CD4-positive, alpha-beta T cell treated with Interferon gamma for 1 hour (primary cell): ENCODE measurements around the gene NOTCH2.

Source experiments
- DNase-seq: peaks from one replicate; pipeline ENCODE4 v3.0.0-alpha.2; 2020

NOTCH2 gene

GRCh38 chr1:119937198-119937597 lies 132.3 kb downstream of the NOTCH2 start:
- DNase-seq: no peak

DNA sequence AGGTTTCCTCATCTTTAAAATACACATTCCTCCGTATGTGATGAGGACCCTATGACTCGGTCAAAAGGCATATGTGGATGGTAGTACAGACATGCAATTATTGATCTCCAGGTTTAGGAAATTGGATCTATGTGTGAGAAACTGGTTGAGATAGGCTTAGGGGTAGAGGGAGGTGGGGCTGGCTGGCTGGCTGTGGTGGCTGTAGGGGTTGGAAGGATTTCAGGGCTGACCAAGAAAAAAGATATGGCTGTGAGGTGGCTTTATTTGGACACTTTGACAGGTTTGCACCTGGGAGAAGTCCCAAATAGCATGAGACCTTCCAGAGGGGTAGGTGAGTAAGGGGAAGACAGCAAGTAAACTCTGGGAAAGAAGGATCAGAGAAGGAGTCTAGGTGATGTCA lies 133.5 kb downstream of the NOTCH2 start:
- DNase-seq: no peak

- DNase-seq: no peak
Observed at GRCh38 chr1:119935373-119935772, 134.1 kb downstream of the NOTCH2 start.

GRCh38 chr1:119933397-119933796 lies 136.1 kb downstream of the NOTCH2 start:
- DNase-seq: no peak

DNA sequence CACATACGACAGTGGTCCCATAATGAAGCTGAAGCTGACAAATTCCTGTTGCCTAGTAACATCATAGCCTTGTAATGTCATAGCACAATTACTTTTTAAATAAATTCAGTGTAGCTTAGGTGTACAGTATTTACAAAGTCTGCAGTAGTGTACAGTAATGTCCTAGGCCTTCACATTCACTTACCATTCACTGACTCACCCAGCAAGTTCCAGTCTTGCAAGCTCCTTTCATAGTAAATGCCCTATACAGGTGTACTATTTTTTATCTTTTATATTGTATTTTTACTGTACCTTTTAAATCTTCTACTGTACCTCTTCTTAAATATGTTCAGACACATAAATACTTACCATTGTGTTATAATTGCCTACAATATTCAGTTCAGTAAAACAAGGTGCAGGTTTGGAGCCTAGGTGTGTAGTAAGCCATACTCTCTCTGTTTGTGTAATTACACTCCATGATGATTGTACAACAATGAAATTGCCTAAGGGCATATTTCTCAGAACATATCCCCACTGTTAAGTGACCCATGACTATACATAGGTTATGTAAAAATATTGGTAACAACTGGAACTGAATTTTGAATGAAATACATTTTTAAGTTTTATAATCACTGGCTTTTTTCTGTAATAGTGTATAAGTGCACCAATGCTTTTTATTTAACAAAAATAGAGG lies 139.7 kb downstream of the NOTCH2 start:
- no peak for DNase-seq

DNA sequence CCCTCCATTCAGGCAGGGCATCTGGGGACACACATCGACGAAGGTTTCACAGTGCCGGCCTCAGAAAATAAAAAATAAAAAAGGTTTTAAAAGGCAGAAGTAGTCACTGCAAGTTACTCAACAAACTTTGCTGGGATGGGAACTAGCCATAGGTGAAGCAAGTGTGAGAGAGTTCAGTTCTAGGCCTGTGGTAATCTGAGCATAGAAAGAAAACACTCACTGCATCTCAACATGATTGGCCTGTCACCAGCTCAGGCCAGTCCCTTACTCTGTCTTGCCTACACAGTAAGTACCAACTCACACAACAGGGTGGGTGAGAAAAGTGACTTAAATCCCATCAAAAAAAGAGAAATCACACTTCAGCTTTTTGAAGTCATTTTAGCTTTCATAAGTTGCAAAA lies 142.9 kb downstream of the NOTCH2 start:
- DNase-seq: no peak

GRCh38 chr1:119924948-119925898 lies 144.2 kb downstream of the NOTCH2 start:
- no peak for DNase-seq

GRCh38 chr1:119920104-119920968 lies 149.1 kb downstream of the NOTCH2 start:
- no peak for DNase-seq

DNA sequence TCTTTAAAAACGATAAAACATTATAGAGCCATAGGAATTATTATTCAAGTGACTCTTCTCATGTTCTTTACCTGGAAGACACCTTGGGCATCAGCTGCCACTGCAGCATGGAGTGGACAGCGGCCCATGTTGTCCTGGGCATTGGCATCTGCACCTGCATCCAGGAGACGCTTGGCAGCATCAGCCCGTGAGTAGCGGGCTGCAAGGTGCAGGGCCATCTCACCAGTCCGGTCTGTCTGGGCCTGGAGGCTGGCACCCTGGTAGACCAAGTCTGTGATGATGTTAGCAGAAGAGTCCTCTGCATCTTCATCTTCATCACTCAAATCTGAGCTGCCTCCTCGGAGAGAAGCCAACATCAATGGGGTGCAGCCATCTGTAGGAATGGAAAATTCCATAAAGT lies 150.2 kb downstream of the NOTCH2 start:
- DNase-seq: no peak

GRCh38 chr1:119918301-119918700 lies 151.2 kb downstream of the NOTCH2 start:
- DNase-seq: no peak

DNA sequence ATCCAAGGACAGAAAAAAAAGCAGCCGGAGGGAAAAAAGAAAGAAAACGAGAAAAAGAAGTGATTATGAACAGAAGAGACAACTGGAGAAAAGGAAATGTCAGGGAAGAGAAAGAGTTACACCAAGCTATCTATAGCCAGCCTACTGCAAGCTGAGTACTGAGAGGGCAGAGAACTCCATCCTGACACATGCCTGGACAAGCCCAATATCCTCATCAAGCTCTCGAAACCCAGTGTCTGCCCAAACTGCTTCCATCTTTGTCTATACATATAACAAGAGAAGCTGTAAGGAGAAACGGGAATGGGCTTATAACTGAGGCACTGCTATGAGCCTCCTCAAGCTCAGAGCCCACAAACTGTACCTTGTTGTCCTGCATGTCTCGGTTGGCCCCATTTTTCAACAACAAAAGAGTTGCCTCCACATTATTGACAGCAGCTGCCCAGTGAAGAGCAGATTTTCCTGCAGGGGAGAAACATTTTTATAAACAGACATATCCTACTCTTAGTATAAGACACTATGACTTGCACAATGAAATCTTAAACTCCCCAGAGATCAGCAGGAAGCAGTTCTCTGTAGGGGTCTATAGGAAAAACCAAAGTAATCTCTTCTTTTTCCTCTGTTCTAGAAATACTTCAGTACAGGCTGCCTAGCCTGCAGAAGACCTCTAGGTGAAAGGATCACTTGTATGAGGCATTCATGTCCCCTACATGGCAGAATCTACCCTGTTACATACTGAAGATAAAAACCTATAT lies 152.0 kb downstream of the NOTCH2 start:
- DNase-seq: no peak

DNA sequence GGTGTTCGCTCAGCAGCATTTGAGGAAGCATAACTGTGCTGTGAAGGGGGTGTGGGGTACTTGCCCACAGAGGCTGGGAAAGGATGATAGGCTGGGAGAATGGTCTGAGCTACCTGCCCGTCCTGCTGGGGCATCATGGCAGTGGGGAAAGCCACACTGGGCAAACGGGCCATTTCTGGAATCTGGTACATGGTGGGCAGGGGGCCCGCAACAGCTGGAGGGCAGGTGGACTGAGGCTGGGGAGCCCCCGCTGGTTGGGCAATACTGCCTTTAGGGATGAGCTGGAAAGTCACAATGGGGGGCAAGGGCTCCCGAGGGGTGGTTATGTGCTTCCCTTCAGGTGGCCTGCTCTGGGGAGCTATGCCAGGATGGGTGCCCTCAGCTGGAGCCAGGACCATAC lies 153.9 kb downstream of the NOTCH2 start:
- no peak for DNase-seq

DNA sequence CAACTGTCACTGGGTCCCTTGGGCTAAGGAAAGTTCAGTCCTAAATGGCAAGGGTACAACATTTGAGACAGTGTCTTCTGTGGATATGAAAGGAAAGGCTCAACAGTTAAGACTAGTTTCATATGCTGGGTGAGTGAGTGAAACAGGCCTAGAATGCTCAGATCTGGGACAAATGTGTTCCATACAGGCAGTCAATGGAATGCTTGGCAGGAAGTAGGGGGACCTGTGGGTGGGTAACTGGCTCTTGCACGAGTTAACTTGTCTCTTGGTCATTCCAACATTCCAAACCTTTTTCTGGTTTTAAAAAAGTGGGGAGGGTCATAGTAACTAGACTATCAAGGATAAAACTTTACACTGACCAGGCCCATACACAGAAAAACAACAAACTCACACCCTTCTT lies 155.4 kb downstream of the NOTCH2 start:
- no peak for DNase-seq

GRCh38 chr1:119912963-119913362 lies 156.5 kb downstream of the NOTCH2 start:
- DNase-seq: no peak

GRCh38 chr1:119911775-119912174 lies 157.7 kb downstream of the NOTCH2 start:
- no peak for DNase-seq

- no peak for DNase-seq
Observed at GRCh38 chr1:119910618-119911017, 158.8 kb downstream of the NOTCH2 start.

GRCh38 chr1:119909890-119910596 lies 159.4 kb downstream of the NOTCH2 start:
- DNase-seq: no peak

- no peak for DNase-seq
Observed at GRCh38 chr1:119908661-119909060, 160.8 kb downstream of the NOTCH2 start.

DNA sequence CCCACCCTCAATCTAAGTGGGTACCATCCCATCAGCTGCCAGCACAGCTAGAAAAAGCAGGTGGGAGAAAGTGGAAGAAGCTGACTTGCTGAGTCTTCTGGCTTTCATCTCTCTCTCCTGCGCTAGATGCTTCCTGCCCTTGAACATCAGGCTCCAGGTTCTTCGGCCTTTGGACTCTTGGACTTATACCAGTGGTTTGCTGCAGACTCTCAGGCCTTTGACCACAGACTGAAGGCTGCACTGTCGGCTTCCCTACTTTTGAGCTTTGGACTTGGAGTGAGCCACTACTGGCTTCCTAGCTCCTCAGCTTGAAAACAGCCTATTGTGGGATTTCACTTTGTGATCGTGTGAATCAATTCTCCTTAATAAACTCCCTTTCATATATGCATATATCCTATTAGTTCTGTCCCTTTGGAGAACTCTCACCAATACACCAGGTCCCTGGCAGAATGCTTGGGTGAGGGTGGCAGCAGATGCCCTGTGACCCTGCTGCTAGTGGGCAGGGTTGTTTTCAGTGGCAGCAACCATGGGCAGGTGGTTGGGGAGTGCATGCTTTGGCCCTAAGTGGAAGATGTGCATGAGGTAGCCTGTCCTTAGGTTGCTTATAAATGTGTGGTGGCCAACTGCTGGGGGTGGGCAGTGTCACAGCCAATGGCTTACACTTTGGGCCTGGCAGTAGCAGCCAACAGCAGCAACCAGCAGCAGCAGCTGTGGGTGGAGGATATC lies 162.4 kb downstream of the NOTCH2 start:
- no peak for DNase-seq

DNA sequence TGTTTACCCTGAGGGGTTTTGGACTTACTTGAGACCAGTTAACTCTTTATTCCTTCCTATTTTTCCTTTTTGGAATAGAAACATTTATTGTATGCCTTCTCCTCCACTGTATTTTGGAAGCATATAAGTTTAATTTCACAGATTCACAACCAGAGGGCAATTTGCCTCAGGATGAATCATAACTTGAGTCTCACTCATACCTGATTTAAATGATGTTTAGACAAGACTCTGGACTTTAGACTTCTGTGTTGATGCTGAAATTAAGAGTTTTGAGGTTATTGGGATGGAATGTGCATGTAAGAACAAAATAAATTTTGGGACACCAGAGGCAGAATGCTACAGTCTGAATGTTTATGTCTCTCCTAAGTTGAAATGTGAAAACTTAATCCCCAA lies 166.0 kb downstream of the NOTCH2 start:
- no peak for DNase-seq

DNA sequence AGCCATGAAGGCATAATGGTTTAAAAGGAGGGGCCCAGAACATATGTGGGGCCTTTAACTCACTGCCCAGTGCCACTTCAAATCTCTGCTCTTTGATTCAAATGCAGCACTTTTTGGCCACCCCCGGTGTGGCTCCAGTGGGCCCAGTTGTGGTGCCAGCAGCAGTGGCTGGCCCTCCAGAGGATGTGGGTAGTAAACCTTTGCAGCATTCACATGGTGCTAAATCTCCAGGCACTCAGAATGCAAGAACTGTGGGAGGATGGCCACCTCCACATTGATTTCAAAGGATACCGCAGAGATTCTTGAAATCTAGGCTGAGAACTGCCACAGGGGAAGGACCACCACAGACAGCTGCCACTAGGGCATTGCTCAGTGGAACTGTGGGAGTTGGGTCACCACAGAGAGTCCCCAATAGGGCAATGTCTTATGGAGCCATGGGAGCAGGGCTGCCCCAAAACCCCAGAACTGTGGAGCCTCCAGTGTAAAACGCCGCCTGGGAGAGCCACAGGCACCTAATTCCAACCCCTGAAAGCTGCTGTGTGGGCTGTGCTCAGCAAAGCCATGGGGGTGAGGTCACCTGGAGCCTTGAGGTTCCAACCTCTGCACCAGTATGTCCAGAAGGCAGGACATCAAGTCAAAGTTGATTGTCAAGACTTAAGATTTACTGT lies 166.6 kb downstream of the NOTCH2 start:
- DNase-seq: no peak
